MG63 (cell line): ENCODE results near the gene ITSN2. TPM values are rescaled to one million over a fixed set of nuclear protein-coding genes. Genes with fewer than 3 reads are reported as not detected.
"Not testable (repeated sequence)": the region's sequence is repeated elsewhere in the genome, so short reads cannot be mapped to it uniquely, and the experiment has no call there.

Experiments used
- DNase-seq: peaks from one replicate; pipeline ENCODE4 v3.0.0-alpha.2; 2020
- H3K27me3 ChIP-seq: fragments of 250-450 bp; sonication (Bioruptor Pico); 2 replicates; pipeline ENCODE4 v1.5.1; 2020; ENCODE audit warnings: mild to moderate bottlenecking, moderate library complexity
- H3K36me3 ChIP-seq: fragments of 250-450 bp; sonication (Bioruptor Pico); 2 replicates; pipeline ENCODE4 v1.5.1; 2020; ENCODE audit warnings: mild to moderate bottlenecking, moderate library complexity
- H3K4me3 ChIP-seq: fragments of 250-450 bp; sonication (Bioruptor Pico); 2 replicates; pipeline ENCODE4 v1.5.1; 2020; ENCODE audit warnings: mild to moderate bottlenecking, moderate library complexity
- H3K9me3 ChIP-seq: fragments of 250-450 bp; sonication (Bioruptor Pico); 2 replicates; pipeline ENCODE4 v1.5.1; 2020; ENCODE audit warnings: mild to moderate bottlenecking, moderate library complexity
- total RNA-seq: library from RNA; depleted of rRNA; stranded (reverse); fragments of >200 nt; shearing (Covaris generic); gene quantifications from 2 replicates; pipeline ENCODE4 v1.2.3, GENCODE V29; 2014; ENCODE audit warnings: low replicate concordance

ITSN2 gene
- total RNA-seq, 1 experiment from 2014 or later, result 7.2 TPM

DNA sequence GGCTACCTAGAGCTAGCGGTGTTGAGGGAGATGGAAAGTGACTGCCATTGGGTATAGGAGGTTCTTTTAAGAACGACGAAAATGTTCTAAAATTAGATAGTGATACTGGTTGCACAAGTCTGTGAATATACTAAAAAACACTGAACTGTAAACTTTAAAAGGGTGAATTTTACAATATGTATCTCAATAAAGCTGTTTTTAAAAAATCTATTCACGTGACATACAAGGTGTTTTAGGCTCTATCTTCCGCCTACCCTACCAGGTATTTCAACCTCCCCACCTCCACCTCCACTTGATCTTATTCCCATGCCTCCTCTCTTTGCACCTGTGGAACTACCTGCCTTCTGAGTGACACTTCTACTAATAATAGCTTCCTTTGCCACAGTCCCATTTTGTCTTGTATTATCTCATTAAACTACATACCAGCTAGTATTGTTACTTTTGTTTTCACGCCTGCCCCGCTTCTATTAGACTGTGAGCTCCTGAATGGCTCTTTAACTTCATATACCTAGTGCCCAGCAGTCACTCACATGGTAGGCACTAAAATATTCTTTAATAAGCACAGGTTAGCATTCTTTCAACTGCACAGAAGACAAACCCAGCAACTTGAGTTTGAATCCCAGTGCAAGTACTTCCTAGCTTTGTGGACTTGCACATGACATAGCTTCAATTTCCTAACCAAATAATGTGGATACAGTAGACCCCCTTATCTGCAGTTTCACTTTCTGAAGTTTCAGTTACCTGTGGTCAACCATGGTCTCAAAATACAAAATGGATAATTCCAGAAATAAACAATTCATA lies 9.3 kb downstream of the ITSN2 start:
- no peaks in the 10 kb centered on the region for H3K9me3 ChIP-seq
- DNase-seq, result no peak
- no peak overlapping the region for H3K4me3 ChIP-seq
- H3K27me3 ChIP-seq, result no peaks in the 10 kb centered on the region
- H3K36me3 ChIP-seq, result no peaks in the 10 kb centered on the region

DNA sequence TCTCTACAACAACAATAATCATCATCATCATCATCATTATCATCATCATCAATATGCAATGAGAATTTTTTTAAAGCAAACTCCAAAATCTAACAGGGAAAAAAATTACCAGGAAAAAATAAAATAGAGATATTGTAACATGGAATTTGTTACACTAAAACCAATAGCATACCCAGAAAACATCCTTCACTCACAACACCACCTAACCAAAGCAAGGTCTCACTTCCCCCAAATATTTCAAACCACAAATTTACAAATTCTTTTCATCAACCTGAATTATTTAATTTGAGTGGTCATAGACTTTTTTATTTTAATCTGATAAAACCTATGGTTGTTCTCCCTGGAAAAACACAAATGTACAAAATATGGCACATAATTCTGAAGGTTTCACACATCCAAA lies 11.2 kb downstream of the ITSN2 start:
- Histone ChIP-seq H3K36me3 (no peaks in the 10 kb centered on the region), H3K27me3 (no peaks in the 10 kb centered on the region), H3K9me3 (no peaks in the 10 kb centered on the region), H3K4me3 (no peak overlapping the region)
- no peak for DNase-seq

DNA sequence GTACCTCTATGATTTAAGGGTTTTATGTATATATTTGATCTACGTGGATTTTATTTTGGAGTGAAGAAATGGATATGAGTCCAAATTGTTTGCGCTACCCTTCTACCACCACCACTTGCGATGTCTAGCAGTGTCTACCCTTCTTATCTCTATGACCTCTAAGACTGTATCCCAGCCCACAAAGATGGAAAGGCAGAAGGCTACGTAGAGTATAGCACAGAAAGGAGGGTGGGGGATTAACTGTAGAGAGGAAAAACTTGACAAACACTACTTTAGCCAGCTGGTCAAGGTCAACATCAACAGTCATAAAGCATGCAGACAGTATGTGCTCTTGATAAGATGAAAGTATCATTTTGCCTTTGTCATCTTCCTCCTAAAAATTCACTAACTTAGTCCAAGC lies 14.4 kb downstream of the ITSN2 start:
- Histone ChIP-seq H3K27me3 (no peaks in the 10 kb centered on the region), H3K4me3 (no peak overlapping the region)

DNA sequence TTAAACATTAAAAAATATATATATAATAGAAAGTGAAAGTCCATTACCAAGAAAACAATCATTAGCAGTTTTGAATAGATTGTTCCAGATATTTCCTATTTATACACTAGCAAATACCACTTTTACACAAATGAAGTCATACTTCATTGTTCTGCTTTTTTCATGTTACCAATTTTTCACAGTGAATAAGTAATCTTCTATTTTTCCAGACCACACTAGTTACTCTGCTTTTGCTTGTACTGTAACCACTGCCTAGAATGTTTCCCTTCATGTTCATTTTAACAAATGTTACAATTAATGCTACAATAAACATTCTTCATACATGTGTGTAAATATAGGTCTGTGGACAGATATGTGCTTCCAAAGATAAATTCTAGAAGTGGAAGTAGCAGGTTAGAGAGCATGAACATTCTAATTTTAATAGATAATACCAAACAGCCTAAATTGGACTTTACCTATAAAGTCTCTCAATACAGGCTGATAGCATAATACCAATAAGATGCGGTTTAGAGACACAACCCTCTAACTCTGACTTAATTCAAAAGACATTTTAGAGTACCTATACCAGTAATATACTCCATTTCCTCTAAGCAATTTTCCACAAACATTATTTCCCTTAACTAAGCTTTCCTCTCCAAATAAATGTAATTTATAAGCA lies 17.0 kb downstream of the ITSN2 start:
- Histone ChIP-seq H3K4me3 (no peak overlapping the region), H3K36me3 (no peaks in the 10 kb centered on the region), H3K27me3 (no peaks in the 10 kb centered on the region), H3K9me3 (no peaks in the 10 kb centered on the region)
- no peak for DNase-seq

More for the DNA sequence above, 14.4 kb downstream of the ITSN2 start:
- Histone ChIP-seq H3K9me3 (no peaks in the 10 kb centered on the region), H3K36me3 (no peaks in the 10 kb centered on the region)
- DNase-seq, result no peak

DNA sequence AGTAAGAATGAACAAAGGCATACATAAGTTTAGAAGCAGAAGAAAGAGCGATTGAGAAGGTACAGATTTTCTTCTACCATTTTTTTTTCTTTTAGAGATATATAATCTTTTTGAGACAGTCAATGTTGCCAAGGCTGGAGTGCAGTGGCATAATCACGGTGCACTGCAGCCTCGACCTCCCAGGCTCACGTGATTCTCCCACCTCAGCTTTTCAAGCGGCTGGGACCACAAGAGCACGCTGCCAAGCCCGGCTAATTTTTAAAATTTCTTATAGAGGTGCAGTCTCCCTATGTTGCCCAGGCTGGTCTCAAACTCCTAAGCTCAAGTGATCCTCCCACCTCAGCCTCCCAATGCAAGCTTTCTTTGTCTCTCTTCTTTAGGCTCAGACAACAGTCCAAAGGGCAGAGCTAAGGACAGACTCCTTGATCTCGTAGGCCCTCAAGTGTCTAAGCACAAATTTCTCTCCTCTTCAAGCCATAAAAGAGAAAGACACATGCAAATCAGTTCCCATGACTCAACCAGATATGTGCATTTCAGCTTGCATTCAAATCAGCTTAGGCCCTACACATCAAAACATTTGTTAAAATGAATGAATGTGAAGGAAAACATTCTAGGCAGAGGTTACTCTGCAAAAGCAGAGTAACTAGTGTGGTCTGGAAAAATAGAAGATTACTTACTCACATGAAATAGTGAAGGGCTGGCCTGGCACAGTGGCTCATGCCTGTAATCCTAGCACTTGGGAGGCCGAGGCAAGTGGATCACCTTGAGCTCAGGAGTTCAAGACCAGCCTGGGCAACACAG lies 18.0 kb downstream of the ITSN2 start:
- Histone ChIP-seq H3K9me3 (no peaks in the 10 kb centered on the region), H3K4me3 (no peak overlapping the region), H3K27me3 (no peaks in the 10 kb centered on the region), H3K36me3 (no peaks in the 10 kb centered on the region)
- no peak for DNase-seq

DNA sequence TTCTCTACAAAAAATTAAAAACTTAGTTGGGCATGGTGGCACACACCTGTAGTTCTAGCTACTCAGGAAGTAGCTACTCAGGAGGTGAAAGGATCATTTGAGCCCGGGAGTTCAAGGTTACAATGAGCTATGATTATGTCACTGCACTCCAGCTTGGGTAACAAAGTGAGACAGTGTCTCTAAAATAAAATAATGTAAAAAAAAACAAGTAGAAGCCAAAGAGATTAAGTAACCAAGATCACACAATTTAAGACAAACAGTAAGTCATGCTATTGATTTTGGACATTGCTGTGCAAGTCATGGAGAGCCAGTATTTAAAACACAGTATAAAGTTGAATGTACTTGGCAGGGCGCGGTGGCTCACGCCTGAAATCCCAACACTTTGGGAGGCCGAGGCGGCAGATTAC lies 20.5 kb downstream of the ITSN2 start:
- Histone ChIP-seq H3K27me3 (no peaks in the 10 kb centered on the region), H3K4me3 (no peak overlapping the region), H3K9me3 (no peaks in the 10 kb centered on the region), H3K36me3 (no peaks in the 10 kb centered on the region)
- DNase-seq, result no peak

DNA sequence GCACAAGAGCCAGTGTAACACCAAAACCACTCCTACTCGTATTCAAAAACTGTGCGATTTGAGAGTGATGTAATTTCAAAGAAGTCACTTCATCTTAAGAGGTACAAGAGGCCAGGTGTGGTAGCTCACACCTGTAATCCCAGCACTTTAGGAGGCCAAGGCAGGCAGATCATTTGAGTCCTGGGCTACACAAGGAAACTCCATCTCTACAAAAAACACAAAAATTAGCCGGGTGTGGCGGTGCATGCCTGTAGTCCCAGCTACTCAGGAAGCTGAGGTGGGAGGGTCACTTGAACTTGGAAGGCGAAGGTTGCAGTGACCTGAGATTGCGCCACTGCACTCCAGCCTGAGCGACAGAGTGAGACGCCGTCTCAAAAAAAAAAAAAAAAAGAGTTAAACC lies 21.2 kb downstream of the ITSN2 start:
- DNase-seq, H3K36me3 ChIP-seq, H3K9me3 ChIP-seq, H3K27me3 ChIP-seq, H3K4me3 ChIP-seq: not testable (repeated sequence)

DNA sequence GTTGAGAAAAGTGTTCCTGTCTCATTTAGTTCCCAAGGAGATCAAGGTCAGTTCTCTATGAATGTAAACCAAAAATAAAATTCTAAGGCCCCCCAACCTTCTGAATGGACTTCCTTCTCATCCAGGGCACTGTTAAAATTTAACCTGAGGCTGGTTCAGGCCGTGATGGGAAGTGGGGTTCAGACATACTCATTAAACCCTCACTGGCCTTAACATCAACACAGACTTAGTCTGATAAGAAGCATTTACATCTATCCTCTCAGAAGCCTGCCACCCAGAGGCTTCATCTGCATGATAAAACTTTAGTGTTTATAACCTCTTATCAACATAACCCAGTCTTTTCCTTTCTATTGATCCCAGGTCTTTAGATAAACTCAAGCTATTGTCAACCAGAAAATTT lies 22.4 kb downstream of the ITSN2 start:
- no peak overlapping the region for H3K4me3 ChIP-seq
- no peaks in the 10 kb centered on the region for H3K27me3 ChIP-seq
- H3K36me3 ChIP-seq, result no peaks in the 10 kb centered on the region
- no peak for DNase-seq
- no peaks in the 10 kb centered on the region for H3K9me3 ChIP-seq

DNA sequence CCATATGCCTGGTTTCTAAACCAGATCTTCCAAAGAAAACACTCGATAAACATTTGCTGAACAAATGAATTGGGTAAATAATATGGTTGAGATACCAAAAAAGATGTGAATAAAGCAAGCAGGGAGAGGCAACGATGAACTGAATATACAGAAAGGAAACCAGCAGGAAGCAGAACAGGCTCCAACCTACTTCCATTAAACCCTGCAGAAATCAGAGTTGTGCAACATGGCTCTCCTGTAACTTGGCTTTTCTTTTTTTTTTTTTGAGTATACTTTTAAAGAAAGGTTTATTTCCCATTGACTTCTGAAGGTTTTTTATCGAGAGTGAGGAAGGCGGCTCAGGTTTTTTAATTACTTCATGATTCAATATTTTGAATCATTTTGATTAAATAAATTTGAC lies 23.5 kb downstream of the ITSN2 start:
- no peaks in the 10 kb centered on the region for H3K27me3 ChIP-seq
- DNase-seq, result no peak
- H3K9me3 ChIP-seq, result no peaks in the 10 kb centered on the region
- H3K4me3 ChIP-seq, result no peak overlapping the region
- no peaks in the 10 kb centered on the region for H3K36me3 ChIP-seq

DNA sequence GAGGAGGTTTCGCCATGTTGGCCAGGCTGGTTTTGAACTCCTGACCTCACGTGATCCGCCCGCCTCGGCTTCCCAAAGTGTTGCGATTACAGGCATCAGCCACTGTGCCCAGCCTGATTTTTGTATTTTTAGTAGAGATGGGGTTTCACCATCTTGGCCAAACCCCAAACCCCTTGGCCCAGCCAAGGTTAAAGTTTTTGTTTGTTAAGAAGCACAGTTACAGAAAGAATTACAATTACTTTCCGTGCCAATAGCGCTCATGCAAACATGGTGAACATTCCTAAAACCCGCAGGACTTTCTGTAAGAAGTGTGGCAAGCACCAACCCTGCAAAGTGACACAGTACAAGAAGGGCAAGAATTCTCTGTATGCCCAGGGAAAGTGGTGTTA lies 26.1 kb downstream of the ITSN2 start:
- Histone ChIP-seq H3K9me3 (no peaks in the 10 kb centered on the region), H3K36me3 (no peaks in the 10 kb centered on the region), H3K4me3 (no peak overlapping the region), H3K27me3 (no peaks in the 10 kb centered on the region)
- DNase-seq, result peak; percentile 46

DNA sequence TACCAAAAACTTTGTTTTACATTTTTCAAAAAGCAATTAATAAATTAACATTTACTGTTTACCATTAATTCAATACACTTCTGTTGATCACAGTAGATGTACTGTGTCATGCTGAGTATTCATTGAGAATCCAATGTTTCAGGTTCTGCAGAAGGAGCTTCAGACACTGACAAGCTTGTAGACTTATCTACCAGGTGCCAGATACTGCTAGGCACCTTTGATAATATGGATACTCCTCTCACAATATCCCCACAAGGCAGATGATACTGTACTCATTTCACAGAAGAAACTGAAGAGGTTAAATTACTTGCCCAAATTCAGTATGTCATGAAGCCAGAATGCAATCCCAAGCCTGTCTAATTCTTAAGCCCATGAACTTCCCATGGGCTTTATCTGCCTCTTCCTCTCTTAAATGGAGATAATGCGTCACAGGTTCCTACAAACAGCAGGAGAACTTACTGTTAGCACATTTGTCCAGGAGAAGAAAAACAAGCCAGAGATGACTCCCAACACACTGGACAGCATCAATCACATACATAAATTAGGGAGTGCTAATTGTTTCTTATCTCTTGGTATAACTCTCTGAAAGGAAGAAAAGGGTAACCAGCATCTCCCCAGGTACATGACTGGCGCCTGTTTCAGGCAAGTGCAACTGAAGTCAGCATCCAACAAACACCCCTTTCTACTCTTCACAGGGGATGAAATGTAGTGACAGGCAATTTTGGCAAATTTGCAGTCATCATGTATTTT lies 27.4 kb downstream of the ITSN2 start:
- Histone ChIP-seq H3K9me3 (no peaks in the 10 kb centered on the region), H3K36me3 (no peaks in the 10 kb centered on the region), H3K27me3 (no peaks in the 10 kb centered on the region), H3K4me3 (no peak overlapping the region)
- DNase-seq, result no peak

DNA sequence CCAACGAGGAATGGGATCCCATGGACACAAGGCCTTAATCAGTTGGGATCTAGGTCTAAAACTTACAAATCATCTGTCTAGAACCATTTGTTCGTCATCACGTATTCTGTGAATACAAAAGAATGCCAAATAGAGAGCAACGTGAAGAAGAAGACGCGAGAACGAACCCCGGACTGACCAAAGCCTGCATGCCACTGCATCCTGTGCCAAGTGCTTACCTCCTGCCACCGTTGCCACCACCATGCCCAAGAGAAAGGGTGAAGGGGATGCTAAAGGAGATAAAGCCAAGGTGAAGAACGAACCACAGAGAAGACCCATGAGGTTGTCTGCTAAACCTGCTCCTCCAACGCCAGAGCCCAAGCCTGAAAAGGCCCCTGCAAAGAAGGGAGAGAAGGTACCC lies 30.2 kb downstream of the ITSN2 start:
- DNase-seq, result no peak
- no peak overlapping the region for H3K4me3 ChIP-seq
- H3K36me3 ChIP-seq, result no peaks in the 10 kb centered on the region; the same call in 1 of the 2 replicates
- H3K27me3 ChIP-seq, result no peaks in the 10 kb centered on the region
- no peaks in the 10 kb centered on the region for H3K9me3 ChIP-seq

DNA sequence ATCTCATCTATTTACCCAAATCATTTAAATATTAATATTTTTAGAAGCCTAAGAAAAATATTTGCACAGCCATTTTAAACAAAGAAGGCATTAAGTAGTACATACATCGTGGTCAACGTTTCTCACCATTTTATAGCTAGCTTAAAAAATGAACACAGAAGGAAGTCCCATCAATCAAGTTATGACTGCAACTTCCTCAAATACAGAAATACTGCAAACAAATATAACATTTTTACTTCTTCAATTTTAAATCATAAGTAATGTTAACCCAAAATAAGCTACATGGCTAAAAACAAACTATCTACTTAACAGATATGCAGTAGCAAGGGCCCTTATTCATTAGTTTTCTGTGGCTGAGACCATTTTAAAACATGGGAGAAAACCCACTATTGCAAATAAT lies 30.6 kb downstream of the ITSN2 start:
- Histone ChIP-seq H3K27me3 (no peaks in the 10 kb centered on the region), H3K9me3 (no peaks in the 10 kb centered on the region), H3K36me3 (no peaks in the 10 kb centered on the region; the same call in 1 of the 2 replicates), H3K4me3 (no peak overlapping the region)
- no peak for DNase-seq

DNA sequence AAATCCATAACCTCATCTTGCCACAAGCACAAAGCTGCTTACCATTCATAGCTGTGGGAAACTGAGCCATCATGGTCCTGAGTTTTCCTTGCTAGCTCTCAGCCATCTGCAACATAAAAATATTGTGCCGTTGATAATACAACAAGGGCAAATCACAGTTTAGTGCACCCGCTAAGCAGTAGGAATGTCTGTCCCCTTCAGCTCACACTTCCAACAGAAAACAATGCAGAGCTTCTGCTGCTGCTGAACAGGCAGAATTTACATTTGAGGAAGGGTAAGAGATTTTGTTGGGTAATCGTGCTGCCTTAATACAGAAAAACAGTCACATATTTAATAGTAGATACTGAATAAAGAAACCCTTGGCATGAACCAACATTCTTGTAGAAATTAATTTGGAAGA lies 32.3 kb downstream of the ITSN2 start:
- no peaks in the 10 kb centered on the region; the same call in 1 of the 2 replicates for H3K36me3 ChIP-seq
- no peak for DNase-seq
- H3K4me3 ChIP-seq, result no peak overlapping the region
- H3K9me3 ChIP-seq, result no peaks in the 10 kb centered on the region
- H3K27me3 ChIP-seq, result no peaks in the 10 kb centered on the region

DNA sequence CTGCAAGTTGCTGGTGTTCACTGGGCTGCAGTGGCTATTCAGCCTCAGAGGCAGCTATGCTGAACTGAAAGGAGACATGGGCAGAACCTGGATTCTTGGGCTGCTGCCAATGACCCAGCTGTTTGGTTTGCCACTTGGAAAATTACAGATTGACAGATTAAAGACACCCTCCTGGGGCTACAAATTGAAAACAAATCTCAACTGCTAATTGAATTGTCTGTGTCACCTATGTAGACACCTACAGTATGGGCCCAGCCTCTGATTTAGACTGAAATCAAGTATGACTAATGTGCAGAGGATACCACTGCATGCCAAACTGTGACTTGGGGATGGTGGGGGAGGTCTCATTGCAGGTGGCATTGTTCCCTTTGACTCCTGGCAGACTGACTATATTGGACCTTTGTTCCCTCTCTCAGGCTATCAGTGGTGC lies 42.8 kb downstream of the ITSN2 start:
- Histone ChIP-seq H3K36me3 (no peaks in the 10 kb centered on the region; the same call in 1 of the 2 replicates), H3K9me3 (no peaks in the 10 kb centered on the region), H3K27me3 (no peaks in the 10 kb centered on the region), H3K4me3 (no peak overlapping the region)
- DNase-seq, result no peak

DNA sequence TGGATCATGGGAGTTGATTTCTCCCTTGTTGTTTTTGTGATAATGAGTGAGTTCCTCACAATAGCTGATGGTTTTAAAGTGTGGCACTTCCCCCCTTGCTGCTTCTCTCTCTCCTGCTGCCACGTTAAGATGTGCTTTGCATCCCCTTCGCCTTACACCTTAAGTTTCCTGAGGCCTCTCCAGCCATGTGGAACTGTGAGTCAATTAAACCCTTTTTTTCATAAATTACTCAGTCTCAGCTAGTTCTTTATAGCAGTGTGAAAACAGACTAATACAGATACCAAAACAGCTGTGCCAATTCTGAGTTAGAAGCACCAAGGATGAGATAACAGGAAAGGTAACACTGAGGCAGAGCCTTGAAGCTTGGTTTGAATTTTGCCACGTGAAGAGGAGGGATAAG lies 44.7 kb downstream of the ITSN2 start:
- Histone ChIP-seq H3K36me3 (no peaks in the 10 kb centered on the region), H3K9me3 (no peaks in the 10 kb centered on the region), H3K4me3 (no peak overlapping the region), H3K27me3 (no peaks in the 10 kb centered on the region)
- DNase-seq, result no peak
